HCT116 (cell line): ENCODE measurements around the gene ARMH3. TPM values are rescaled to one million over a fixed set of nuclear protein-coding genes. Genes with fewer than 3 reads are reported as not detected.

Experiments used
- ATAC-seq: fragments of 200-7000 bp; cut with Tn5 transposase; 2 replicates; pipeline ENCODE4 v1.9.1; 2020; ENCODE audit warnings: mild to moderate bottlenecking, moderate library complexity
- BruUV-seq: library from RNA; stranded (reverse); fragments of 400-500 nt; replicated peaks from 2 replicates; lab custom pipeline; 2021; lab: Mats Ljungman, UMichigan
- CTCF ChIA-PET: fragments of 300-600 bp; sonication (Branson Sonifier 250); formaldehyde crosslinking; loops from one replicate; lab custom pipeline; 2021; ENCODE audit warnings: antibody characterized with exemption; lab: Charles Lee
- POLR2A ChIA-PET: fragments of 300-600, 350-600 bp; sonication (Branson Sonifier 250); formaldehyde crosslinking; loops from one replicate; lab custom pipeline; 2021; ENCODE audit warnings: antibody characterized with exemption; lab: Charles Lee
- RAD21 ChIA-PET, 2 experiments: fragments of 300-600 bp; sonication (Branson Sonifier 250); formaldehyde crosslinking; loops; one replicate each; lab custom pipeline; 2023; ENCODE audit warnings: low total read pairs in 2 of 2; ENCODE audit not compliant: uncharacterized antibody in 2 of 2, unreplicated experiment in 2 of 2, low non-redundant PET in 1 of 2; lab: Charles Lee
- DNase-seq: peaks from one replicate; pipeline ENCODE4 v3.0.0-alpha.2; 2010; ENCODE audit warnings: low read depth, low spot score
- H2AFZ ChIP-seq: fragments of 200-600 bp; shearing (Covaris generic), sonication (generic); 2 replicates; pipeline ENCODE4 v1.6.1; 2017; ENCODE audit warnings: low read depth, mixed run types, mixed read lengths, antibody characterized with exemption, low read length; ENCODE audit not compliant: poor library complexity, severe bottlenecking
- H3K27ac ChIP-seq: 2 replicates; pipeline ENCODE4 v1.5.1; 2012; ENCODE audit warnings: low read depth, low read length
- H3K27me3 ChIP-seq: fragments of 200-600 bp; sonication (generic); 2 replicates; pipeline ENCODE4 v1.6.1; 2016; ENCODE audit warnings: mixed run types, low read length, mixed read lengths; ENCODE audit not compliant: insufficient read depth
- H3K36me3 ChIP-seq, 2 experiments: fragments of 200-500 bp in 1 of 2; fragments of 200-600 bp in 1 of 2; sonication (Bioruptor generic) in 1 of 2; sonication (generic) in 1 of 2; 2 replicates each; pipeline versions ENCODE4 v1.5.1 to v1.6.1; 2014 to 2016; ENCODE audit warnings: low read length in 2 of 2, inconsistent platforms in 1 of 2, mixed read lengths in 1 of 2, mixed run types in 1 of 2; ENCODE audit not compliant: insufficient read depth in 2 of 2, control insufficient read depth in 1 of 2
- H3K4me1 ChIP-seq, 2 experiments: fragments of 200-600 bp in 1 of 2; sonication (generic) in 1 of 2; 2 replicates each; pipeline versions ENCODE4 v1.5.1 to v1.6.1; 2012 to 2017; ENCODE audit warnings: low read length in 2 of 2, inconsistent platforms in 1 of 2, mild to moderate bottlenecking in 1 of 2, mixed read lengths in 1 of 2, mixed run types in 1 of 2, moderate library complexity in 1 of 2; ENCODE audit not compliant: insufficient read depth in 2 of 2, control insufficient read depth in 1 of 2
- H3K4me2 ChIP-seq: fragments of 200-600 bp; sonication (generic); 2 replicates; pipeline ENCODE4 v1.6.1; 2017; ENCODE audit warnings: mixed run types, low read length, mixed read lengths
- H3K4me3 ChIP-seq, 2 experiments: fragments of 200-600 bp in 1 of 2; sonication (generic) in 1 of 2; replicated peaks in 1 of 2; 2 replicates each; pipeline ENCODE4 v1.5.1; 2011 to 2016; ENCODE audit warnings: low read length in 2 of 2, control low read depth in 1 of 2, low read depth in 1 of 2, mild to moderate bottlenecking in 1 of 2, mixed read lengths in 1 of 2, mixed run types in 1 of 2
- H3K79me2 ChIP-seq: fragments of 200-600 bp; sonication (generic); 2 replicates; pipeline ENCODE4 v1.6.1; 2017; ENCODE audit warnings: mild to moderate bottlenecking, mixed run types, low read length, moderate library complexity, mixed read lengths; ENCODE audit not compliant: insufficient read depth
- H3K9ac ChIP-seq: fragments of 200-600 bp; sonication (generic); 2 replicates; pipeline ENCODE4 v1.6.1; 2016; ENCODE audit warnings: low read length, mixed read lengths
- H3K9me2 ChIP-seq: fragments of 200-600 bp; sonication (generic), shearing (Covaris generic); 2 replicates; pipeline ENCODE4 v1.6.1; 2017; ENCODE audit warnings: mixed run types, mild to moderate bottlenecking, moderate library complexity; ENCODE audit not compliant: insufficient read depth
- H3K9me3 ChIP-seq, 2 experiments: fragments of 200-500 bp in 1 of 2; fragments of 200-600 bp in 1 of 2; sonication (Bioruptor generic) in 1 of 2; sonication (generic) in 1 of 2; 2 replicates each; pipeline ENCODE4 v1.6.1; 2014 to 2017; ENCODE audit warnings: low read length in 2 of 2, mixed read lengths in 2 of 2, inconsistent platforms in 1 of 2, low read depth in 1 of 2, mild to moderate bottlenecking in 1 of 2, mixed run types in 1 of 2, moderate library complexity in 1 of 2; ENCODE audit not compliant: control insufficient read depth in 1 of 2, insufficient read depth in 1 of 2
- H4K20me1 ChIP-seq: fragments of 200-600 bp; sonication (generic), shearing (Covaris generic); 2 replicates; pipeline ENCODE4 v1.6.1; 2017; ENCODE audit warnings: mixed run types, mild to moderate bottlenecking, moderate library complexity; ENCODE audit not compliant: insufficient read depth
- CEBPB ChIP-seq: IDR thresholded peaks from 2 replicates; pipeline ENCODE4 v1.6.1; 2012; ENCODE audit warnings: low read depth
- ELF1 ChIP-seq: IDR thresholded peaks from 2 replicates; pipeline ENCODE4 v1.6.1; 2012; ENCODE audit warnings: low read depth, borderline replicate concordance
- EZH2phosphoT487 ChIP-seq: fragments of 200-600 bp; IDR thresholded peaks from 2 replicates; pipeline ENCODE4 v1.6.1; 2018; ENCODE audit warnings: antibody characterized with exemption, borderline replicate concordance
- FOSL1 ChIP-seq: IDR thresholded peaks from 2 replicates; pipeline ENCODE4 v1.6.1; 2012; ENCODE audit warnings: low read depth
- JUND ChIP-seq: IDR thresholded peaks from 2 replicates; pipeline ENCODE4 v1.6.1; 2012
- POLR2A ChIP-seq: IDR thresholded peaks from 2 replicates; pipeline ENCODE4 v1.7.0; 2011; ENCODE audit warnings: borderline replicate concordance; ENCODE audit not compliant: insufficient read depth, insufficient read length; ENCODE audit errors: extremely low read depth
- POLR2AphosphoS5 ChIP-seq: IDR thresholded peaks from 2 replicates; pipeline ENCODE4 v1.6.1; 2011; ENCODE audit warnings: mild to moderate bottlenecking, low read depth, low read length, moderate library complexity
- SIN3A ChIP-seq: IDR thresholded peaks from 2 replicates; pipeline ENCODE4 v1.6.1; 2012; ENCODE audit warnings: low read depth
- SP1 ChIP-seq: IDR thresholded peaks from 2 replicates; pipeline ENCODE4 v1.6.1; 2012; ENCODE audit warnings: low read depth
- ZFX ChIP-seq: fragments of 450-650 bp; IDR thresholded peaks from 2 replicates; pipeline ENCODE4 v1.6.1; 2017
- ZNF274 ChIP-seq: fragments of 200-500 bp; sonication (Bioruptor generic); IDR thresholded peaks from 2 replicates; pipeline ENCODE4 v1.6.1; 2014; ENCODE audit warnings: mild to moderate bottlenecking, low read depth, low read length, inconsistent platforms
- intact Hi-C: fragments of 100-400 bp; cut with micrococcal nuclease; formaldehyde crosslinking; loops from 2 replicates; pipeline ENCODE4 v1.10.0; 2022
- total RNA-seq: library from RNA; stranded (reverse); gene quantifications from one replicate; pipeline ENCODE4 v1.2.1, GENCODE V29; 2021; ENCODE audit not compliant: unreplicated experiment
- TF ChIP-seq, protein P1 (sequence below): IDR thresholded peaks from 2 replicates; pipeline ENCODE4 v1.6.1; 2012; ENCODE audit warnings: low read depth

The ARMH3 gene
- total RNA-seq, 1 experiment from 2014 or later = 30.4 TPM

DNA sequence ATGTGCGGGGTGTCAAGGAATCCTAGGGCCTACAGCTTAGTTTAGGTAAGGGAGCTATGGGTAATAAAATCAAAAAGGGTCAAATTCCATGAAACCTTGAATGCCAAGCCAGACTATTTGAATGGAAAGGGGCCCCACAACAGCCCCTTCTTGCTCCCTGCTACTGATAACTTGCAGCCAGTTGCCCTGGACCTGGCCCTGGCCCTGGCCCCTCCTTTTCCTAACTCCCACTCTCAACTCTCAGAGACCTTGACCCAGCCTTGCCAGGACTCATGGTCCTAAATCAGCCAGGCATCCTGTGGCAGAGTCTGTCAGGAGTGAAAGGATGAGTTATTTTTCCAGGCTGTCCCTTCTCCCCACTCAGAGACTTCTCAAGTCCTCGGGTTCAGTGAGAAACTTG, 218.2 kb downstream of the ARMH3 start:
- H3K9ac ChIP-seq = no peak overlapping the region
- ChIA-PET CTCF (interaction anchor here (0.8 to 4.0 kb wide), 7 partner anchors 9 to 624 kb away, joined by 3 to 38 read pairs (median 5); no protein-coding TSS in a partner anchor), RAD21 (no interaction called here), POLR2A (no interaction called here)
- no TSS peak for BruUV-seq
- H3K79me2 ChIP-seq = no peaks in the 10 kb centered on the region
- no peaks in the 10 kb centered on the region for H3K9me2 ChIP-seq
- H3K27ac ChIP-seq = no peak overlapping the region
- ATAC-seq (no peak), DNase-seq (no peak)
- H3K4me2 ChIP-seq = no peak overlapping the region
- intact Hi-C loops = loop anchor here (5.0 kb wide), 1 partner anchor 220 kb away; the partner anchor contains the start of gene ARMH3
- no peaks in the 10 kb centered on the region for H3K9me3 ChIP-seq
- H3K36me3 ChIP-seq = no peaks in the 10 kb centered on the region
- no peaks in the 10 kb centered on the region for H3K27me3 ChIP-seq
- no peak overlapping the region for H3K4me3 ChIP-seq
- peaks cover 14 to 48% of the 10 kb centered on the region in 2 experiments for H3K4me1 ChIP-seq
- no peak overlapping the region for H2AFZ ChIP-seq
- no peak for TF ChIP-seq JUND
- TF ChIP-seq FOSL1 = no peak
- TF ChIP-seq ELF1 = no peak
- no peak for TF ChIP-seq SIN3A
- no peak for TF ChIP-seq CEBPB
- no peak for TF ChIP-seq ZFX
- TF ChIP-seq POLR2AphosphoS5 = no peak
- no peak for TF ChIP-seq EZH2phosphoT487
- TF ChIP-seq POLR2A = no peak
- no peak for TF ChIP-seq ZNF274
- TF ChIP-seq SP1 = no peak
- TF ChIP-seq, protein P1, sequence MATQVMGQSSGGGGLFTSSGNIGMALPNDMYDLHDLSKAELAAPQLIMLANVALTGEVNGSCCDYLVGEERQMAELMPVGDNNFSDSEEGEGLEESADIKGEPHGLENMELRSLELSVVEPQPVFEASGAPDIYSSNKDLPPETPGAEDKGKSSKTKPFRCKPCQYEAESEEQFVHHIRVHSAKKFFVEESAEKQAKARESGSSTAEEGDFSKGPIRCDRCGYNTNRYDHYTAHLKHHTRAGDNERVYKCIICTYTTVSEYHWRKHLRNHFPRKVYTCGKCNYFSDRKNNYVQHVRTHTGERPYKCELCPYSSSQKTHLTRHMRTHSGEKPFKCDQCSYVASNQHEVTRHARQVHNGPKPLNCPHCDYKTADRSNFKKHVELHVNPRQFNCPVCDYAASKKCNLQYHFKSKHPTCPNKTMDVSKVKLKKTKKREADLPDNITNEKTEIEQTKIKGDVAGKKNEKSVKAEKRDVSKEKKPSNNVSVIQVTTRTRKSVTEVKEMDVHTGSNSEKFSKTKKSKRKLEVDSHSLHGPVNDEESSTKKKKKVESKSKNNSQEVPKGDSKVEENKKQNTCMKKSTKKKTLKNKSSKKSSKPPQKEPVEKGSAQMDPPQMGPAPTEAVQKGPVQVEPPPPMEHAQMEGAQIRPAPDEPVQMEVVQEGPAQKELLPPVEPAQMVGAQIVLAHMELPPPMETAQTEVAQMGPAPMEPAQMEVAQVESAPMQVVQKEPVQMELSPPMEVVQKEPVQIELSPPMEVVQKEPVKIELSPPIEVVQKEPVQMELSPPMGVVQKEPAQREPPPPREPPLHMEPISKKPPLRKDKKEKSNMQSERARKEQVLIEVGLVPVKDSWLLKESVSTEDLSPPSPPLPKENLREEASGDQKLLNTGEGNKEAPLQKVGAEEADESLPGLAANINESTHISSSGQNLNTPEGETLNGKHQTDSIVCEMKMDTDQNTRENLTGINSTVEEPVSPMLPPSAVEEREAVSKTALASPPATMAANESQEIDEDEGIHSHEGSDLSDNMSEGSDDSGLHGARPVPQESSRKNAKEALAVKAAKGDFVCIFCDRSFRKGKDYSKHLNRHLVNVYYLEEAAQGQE = no peak
- no peaks in the 10 kb centered on the region for H4K20me1 ChIP-seq
